Measurements from ENCODE around the gene PGGHG. TPM values are rescaled to one million over a fixed set of nuclear protein-coding genes. Genes with fewer than 3 reads are reported as not detected.
"Not testable (repeated sequence)": the region's sequence is repeated elsewhere in the genome, so short reads cannot be mapped to it uniquely, and the experiment has no call there.

The PGGHG gene
- total and polyA plus RNA-seq, 7 donors: 1.6 to 68.0 (median 13.0) TPM

- intact Hi-C loops (cut with DNase I): loop anchor here (2.0 to 10.0 kb wide), 5 partner anchors 49 to 197 kb away; partner anchors contain the start of genes BET1L, PSMD13, RIC8A and RNH1
- H3K27me3 ChIP-seq, H3K36me3 ChIP-seq, H3K9me3 ChIP-seq: not testable (repeated sequence)
- peak; percentile 49 to 63 for TF ChIP-seq POLR2A (IDR thresholded peaks at IDR 0.05)
- peak; percentile 76 to 88 (median 86) for TF ChIP-seq POLR2AphosphoS5 (IDR thresholded peaks at IDR 0.05)
- TF ChIP-seq EP300 (IDR thresholded peaks at IDR 0.05): peak in 1 of 4 donors; percentile 41
- WGBS, 2 donors: 19 to 36% methylated on average over 27 to 28 of the region's 28 CpGs
- Histone ChIP-seq H3K4me1 (peaks cover 0 to 58% (median 23%) of the 10 kb centered on the region in 4 donors), H3K4me3 (peak within 1 kb of the TSS; percentile 35 to 55 (median 42)), H3K27ac (peak within 1 kb of the TSS; percentile 76 to 86 (median 80))
- peak; percentile 93 for DNase-seq
These were observed 19.1 kb downstream of the PGGHG start, which contains the start of gene IFITM2 for GRCh38 chr11:307766-308708. IFITM2 (plus strand) TSS chr11:307816; CDS start chr11:308193, 377 bp downstream.

- Histone ChIP-seq H3K27ac (peak overlapping the region; percentile 76 to 86 (median 80)), H3K4me3 (peak overlapping the region; percentile 35 to 55 (median 42)), H3K4me1 (peaks cover 0 to 62% (median 28%) of the 10 kb centered on the region in 4 donors)
- H3K36me3 ChIP-seq, DNase-seq, H3K27me3 ChIP-seq, H3K9me3 ChIP-seq: not testable (repeated sequence)
- intact Hi-C loops (cut with DNase I): loop anchor here (2.0 to 10.0 kb wide), 5 partner anchors 48 to 196 kb away; partner anchors contain the start of genes BET1L, PSMD13, RIC8A and RNH1
- 44 to 48% methylated on average over 24 of the region's 24 CpGs for WGBS, 2 donors
These were observed 20.1 kb downstream of the PGGHG start for GRCh38 chr11:308740-309665.

- not testable (repeated sequence) for DNase-seq, H3K9me3 ChIP-seq, H3K27me3 ChIP-seq, H3K36me3 ChIP-seq
- H3K4me1 ChIP-seq: peaks cover 0 to 56% (median 26%) of the 10 kb centered on the region in 4 donors
- peak in 1 of 4 donors; percentile 19 for TF ChIP-seq POLR2AphosphoS5 (IDR thresholded peaks at IDR 0.05)
- H3K27ac ChIP-seq: peak overlapping the region; percentile 76 to 86 (median 80)
- intact Hi-C loops (cut with DNase I): loop anchor here (2.0 to 10.0 kb wide), 5 partner anchors 47 to 195 kb away; partner anchors contain the start of genes BET1L, PSMD13, RIC8A and RNH1
- WGBS, 2 donors: 24 to 35% methylated on average over 5 of the region's 18 CpGs
- peak overlapping the region; percentile 28 to 55 (median 42) for H3K4me3 ChIP-seq
These were observed 21.1 kb downstream of the PGGHG start for GRCh38 chr11:309979-310572.

GRCh38 chr11:311013-311748 is 22.3 kb downstream of the PGGHG start:
- H3K4me3 ChIP-seq: peak overlapping the region; percentile 33 to 40 (median 38)
- peak overlapping the region; percentile 65 to 82 (median 74) for H3K27ac ChIP-seq
- DNase-seq; intact Hi-C loops (cut with DNase I); H3K36me3 ChIP-seq; H3K9me3 ChIP-seq: not testable (repeated sequence)
- 0% methylated on average over 10 of the region's 71 CpGs for WGBS, 2 donors
- peaks cover 0 to 50% (median 29%) of the 10 kb centered on the region in 4 donors for H3K4me1 ChIP-seq
- peaks cover 0 to 13% (median 10%) of the 10 kb centered on the region in 3 donors for H3K27me3 ChIP-seq

- 51 to 70% methylated on average over 14 of the region's 14 CpGs for WGBS, 2 donors
- Histone ChIP-seq H3K4me1 (peaks cover 0 to 48% (median 28%) of the 10 kb centered on the region in 4 donors), H3K27me3 (peaks cover 5 to 19% (median 11%) of the 10 kb centered on the region in 3 donors), H3K27ac (peak overlapping the region; percentile 65 to 82 (median 74)), H3K4me3 (peak overlapping the region in 3 of 4 donors; percentile 36 to 40 (median 40)), H3K9me3 (no peaks in the 10 kb centered on the region), H3K36me3 (no peaks in the 10 kb centered on the region)
- intact Hi-C loops (cut with DNase I): no loop called here
- TF ChIP-seq EP300 (IDR thresholded peaks at IDR 0.05) (no peak), POLR2AphosphoS5 (IDR thresholded peaks at IDR 0.05) (peak in 2 of 4 donors; percentile 2 to 9), POLR2A (IDR thresholded peaks at IDR 0.05) (no peak)
- DNase-seq: no peak
These were observed 23.3 kb downstream of the PGGHG start for GRCh38 chr11:312092-312816.

GRCh38 chr11:313304-313786 is 24.4 kb downstream of the PGGHG start:
- Histone ChIP-seq H3K4me1 (peaks cover 0 to 47% (median 32%) of the 10 kb centered on the region in 4 donors), H3K36me3 (no peaks in the 10 kb centered on the region), H3K27me3 (peaks cover 5 to 19% (median 11%) of the 10 kb centered on the region in 3 donors), H3K27ac (peak overlapping the region; percentile 65 to 82 (median 74)), H3K9me3 (no peaks in the 10 kb centered on the region), H3K4me3 (peak overlapping the region in 2 of 4 donors; percentile 48 to 52)
- intact Hi-C loops (cut with DNase I): no loop called here
- WGBS, 2 donors: 37 to 47% methylated on average over 8 of the region's 8 CpGs
- no peak for DNase-seq
- TF ChIP-seq POLR2AphosphoS5 (IDR thresholded peaks at IDR 0.05) (no peak), CTCF (IDR thresholded peaks at IDR 0.05) (no peak), POLR2A (IDR thresholded peaks at IDR 0.05) (no peak), EP300 (IDR thresholded peaks at IDR 0.05) (no peak)

All from sigmoid colon (tissue), 7 donors.